ENCODE measurements around the gene NXPH1. TPM values are rescaled to one million over a fixed set of nuclear protein-coding genes. Genes with fewer than 3 reads are reported as not detected.

NXPH1 gene
- total and polyA plus RNA-seq, 9 of the 15 experiments (the other 6 are each of a cell fraction or from before 2014, with no cell fraction given): 0.16 TPM; not detected in 8

GRCh38 chr7:8762803-8763202, 329.4 kb downstream of the NXPH1 start (continued):
- TF ChIP-seq FOXP4 (CRISPR knock-in tag; IDR thresholded peaks at IDR 0.05; ENCODE audit: borderline replicate concordance) (no peak), CBFA2T2 (conservative IDR thresholded peaks at IDR 0.05) (peak; percentile 88), TARDBP (IDR thresholded peaks at IDR 0.05) (no peak), ZNF239 (CRISPR knock-in tag; IDR thresholded peaks at IDR 0.05) (no peak), HOXB6 (CRISPR knock-in tag; IDR thresholded peaks at IDR 0.05; ENCODE audit: borderline replicate concordance) (no peak), CEBPB (tag; IDR thresholded peaks at IDR 0.05) (no peak), MCM7 (IDR thresholded peaks at IDR 0.05) (no peak), NCOA4 (IDR thresholded peaks at IDR 0.05; ENCODE audit: partially characterized antibody) (no peak), JUNB (CRISPR knock-in tag; conservative IDR thresholded peaks at IDR 0.05) (no peak), SP1 (CRISPR knock-in tag; IDR thresholded peaks at IDR 0.05) (no peak; the same call in 1 of the 2 replicates), GTF2F1 (IDR thresholded peaks at IDR 0.05; ENCODE audit: low read depth, low read length) (peak; percentile 53; the same call in 1 of the 2 replicates), MED1 (CRISPR knock-in tag; IDR thresholded peaks at IDR 0.05; ENCODE audit: borderline replicate concordance) (no peak), POLR2AphosphoS2 (IDR thresholded peaks at IDR 0.05; ENCODE audit: low read length) (no peak), NFYB (IDR thresholded peaks at IDR 0.05; ENCODE audit: extremely low read depth, insufficient read length) (no peak), MBD2 (IDR thresholded peaks at IDR 0.05; ENCODE audit: borderline replicate concordance, low read depth) (peak; percentile 82), FOXK1 (CRISPR knock-in tag; IDR thresholded peaks at IDR 0.05; ENCODE audit: borderline replicate concordance) (no peak), ARID2 (IDR thresholded peaks at IDR 0.05) (no peak), ZBED1 (IDR thresholded peaks at IDR 0.05) (no peak), ZNF124 (CRISPR knock-in tag; IDR thresholded peaks at IDR 0.05) (no peak), MYBL2 (IDR thresholded peaks at IDR 0.05; ENCODE audit: low read depth) (peak; percentile 68), MYBL2 (CRISPR knock-in tag; IDR thresholded peaks at IDR 0.05; ENCODE audit: borderline replicate concordance) (no peak), SMARCE1 (IDR thresholded peaks at IDR 0.05) (peak; percentile 91), ZNF146 (CRISPR knock-in tag; IDR thresholded peaks at IDR 0.05; ENCODE audit: unreplicated experiment) (no peak), RFX7 (CRISPR knock-in tag; IDR thresholded peaks at IDR 0.05) (no peak)
- TF ChIP-seq, protein P1, sequence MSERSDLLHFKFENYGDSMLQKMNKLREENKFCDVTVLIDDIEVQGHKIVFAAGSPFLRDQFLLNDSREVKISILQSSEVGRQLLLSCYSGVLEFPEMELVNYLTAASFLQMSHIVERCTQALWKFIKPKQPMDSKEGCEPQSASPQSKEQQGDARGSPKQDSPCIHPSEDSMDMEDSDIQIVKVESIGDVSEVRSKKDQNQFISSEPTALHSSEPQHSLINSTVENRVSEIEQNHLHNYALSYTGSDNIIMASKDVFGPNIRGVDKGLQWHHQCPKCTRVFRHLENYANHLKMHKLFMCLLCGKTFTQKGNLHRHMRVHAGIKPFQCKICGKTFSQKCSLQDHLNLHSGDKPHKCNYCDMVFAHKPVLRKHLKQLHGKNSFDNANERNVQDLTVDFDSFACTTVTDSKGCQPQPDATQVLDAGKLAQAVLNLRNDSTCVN (CRISPR knock-in tag; IDR thresholded peaks at IDR 0.05): no peak
- TF ChIP-seq, protein P2, sequence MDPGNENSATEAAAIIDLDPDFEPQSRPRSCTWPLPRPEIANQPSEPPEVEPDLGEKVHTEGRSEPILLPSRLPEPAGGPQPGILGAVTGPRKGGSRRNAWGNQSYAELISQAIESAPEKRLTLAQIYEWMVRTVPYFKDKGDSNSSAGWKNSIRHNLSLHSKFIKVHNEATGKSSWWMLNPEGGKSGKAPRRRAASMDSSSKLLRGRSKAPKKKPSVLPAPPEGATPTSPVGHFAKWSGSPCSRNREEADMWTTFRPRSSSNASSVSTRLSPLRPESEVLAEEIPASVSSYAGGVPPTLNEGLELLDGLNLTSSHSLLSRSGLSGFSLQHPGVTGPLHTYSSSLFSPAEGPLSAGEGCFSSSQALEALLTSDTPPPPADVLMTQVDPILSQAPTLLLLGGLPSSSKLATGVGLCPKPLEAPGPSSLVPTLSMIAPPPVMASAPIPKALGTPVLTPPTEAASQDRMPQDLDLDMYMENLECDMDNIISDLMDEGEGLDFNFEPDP (CRISPR knock-in tag; IDR thresholded peaks at IDR 0.05): no peak
- TF ChIP-seq, protein P3, sequence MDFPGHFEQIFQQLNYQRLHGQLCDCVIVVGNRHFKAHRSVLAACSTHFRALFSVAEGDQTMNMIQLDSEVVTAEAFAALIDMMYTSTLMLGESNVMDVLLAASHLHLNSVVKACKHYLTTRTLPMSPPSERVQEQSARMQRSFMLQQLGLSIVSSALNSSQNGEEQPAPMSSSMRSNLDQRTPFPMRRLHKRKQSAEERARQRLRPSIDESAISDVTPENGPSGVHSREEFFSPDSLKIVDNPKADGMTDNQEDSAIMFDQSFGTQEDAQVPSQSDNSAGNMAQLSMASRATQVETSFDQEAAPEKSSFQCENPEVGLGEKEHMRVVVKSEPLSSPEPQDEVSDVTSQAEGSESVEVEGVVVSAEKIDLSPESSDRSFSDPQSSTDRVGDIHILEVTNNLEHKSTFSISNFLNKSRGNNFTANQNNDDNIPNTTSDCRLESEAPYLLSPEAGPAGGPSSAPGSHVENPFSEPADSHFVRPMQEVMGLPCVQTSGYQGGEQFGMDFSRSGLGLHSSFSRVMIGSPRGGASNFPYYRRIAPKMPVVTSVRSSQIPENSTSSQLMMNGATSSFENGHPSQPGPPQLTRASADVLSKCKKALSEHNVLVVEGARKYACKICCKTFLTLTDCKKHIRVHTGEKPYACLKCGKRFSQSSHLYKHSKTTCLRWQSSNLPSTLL (IDR thresholded peaks at IDR 0.05): no peak
